C4-2B (cell line): ENCODE results near the gene GALT.

Experiments used
- ZFX ChIP-seq: fragments of 450-650 bp; IDR thresholded peaks from 2 replicates; pipeline ENCODE4 v1.6.1; 2017
- TF ChIP-seq, protein P1 (sequence below): fragments of 450-650 bp; conservative IDR thresholded peaks from 2 replicates; pipeline ENCODE4 v1.5.1; 2017; ENCODE audit warnings: mild to moderate bottlenecking

GRCh38 chr9:34633166-34633565 is 13.3 kb upstream of the GALT start:
- TF ChIP-seq, protein P1, sequence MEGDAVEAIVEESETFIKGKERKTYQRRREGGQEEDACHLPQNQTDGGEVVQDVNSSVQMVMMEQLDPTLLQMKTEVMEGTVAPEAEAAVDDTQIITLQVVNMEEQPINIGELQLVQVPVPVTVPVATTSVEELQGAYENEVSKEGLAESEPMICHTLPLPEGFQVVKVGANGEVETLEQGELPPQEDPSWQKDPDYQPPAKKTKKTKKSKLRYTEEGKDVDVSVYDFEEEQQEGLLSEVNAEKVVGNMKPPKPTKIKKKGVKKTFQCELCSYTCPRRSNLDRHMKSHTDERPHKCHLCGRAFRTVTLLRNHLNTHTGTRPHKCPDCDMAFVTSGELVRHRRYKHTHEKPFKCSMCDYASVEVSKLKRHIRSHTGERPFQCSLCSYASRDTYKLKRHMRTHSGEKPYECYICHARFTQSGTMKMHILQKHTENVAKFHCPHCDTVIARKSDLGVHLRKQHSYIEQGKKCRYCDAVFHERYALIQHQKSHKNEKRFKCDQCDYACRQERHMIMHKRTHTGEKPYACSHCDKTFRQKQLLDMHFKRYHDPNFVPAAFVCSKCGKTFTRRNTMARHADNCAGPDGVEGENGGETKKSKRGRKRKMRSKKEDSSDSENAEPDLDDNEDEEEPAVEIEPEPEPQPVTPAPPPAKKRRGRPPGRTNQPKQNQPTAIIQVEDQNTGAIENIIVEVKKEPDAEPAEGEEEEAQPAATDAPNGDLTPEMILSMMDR: no peak
- TF ChIP-seq ZFX: no peak
